ENCODE measurements around the gene AGBL4. TPM values are rescaled to one million over a fixed set of nuclear protein-coding genes. Genes with fewer than 3 reads are reported as not detected.

AGBL4 gene
- total and polyA plus RNA-seq, 9 of the 15 experiments (the other 6 are each of a cell fraction or from before 2014, with no cell fraction given), result 0.11 TPM; not detected in 7

GRCh38 chr1:49333906-49334305, 689.8 kb downstream of the AGBL4 start (continued):
- TF ChIP-seq RBM34 (IDR thresholded peaks at IDR 0.05; ENCODE audit: borderline replicate concordance, insufficient read depth, low read length) (no peak), DLX4 (CRISPR knock-in tag; IDR thresholded peaks at IDR 0.05) (no peak), BRF2 (IDR thresholded peaks at IDR 0.05; ENCODE audit: borderline replicate concordance, insufficient read depth, insufficient read length) (no peak), TFE3 (CRISPR knock-in tag; IDR thresholded peaks at IDR 0.05) (no peak)

GRCh38 chr1:49331066-49331852, 692.5 kb downstream of the AGBL4 start:
- Histone ChIP-seq H3K9ac (ENCODE audit: insufficient read depth in 1 of 2, low read depth in 2 of 2, low read length in 2 of 2) (no peak overlapping the region), H3K9me3 (replicated peaks; ENCODE audit: control insufficient read depth, insufficient read depth, low read depth, low read length) (no peaks in the 10 kb centered on the region), H4K20me1 (replicated peaks; ENCODE audit: control insufficient read depth, insufficient read depth, low read length) (no peaks in the 10 kb centered on the region), H3K4me1 (replicated peaks in 1 of 2; ENCODE audit: control insufficient read depth in 2 of 2, insufficient read depth in 2 of 2, low read length in 2 of 2) (no peaks in the 10 kb centered on the region), H3K27ac (ENCODE audit: extremely low read depth, low read depth, low read length) (no peak overlapping the region), H3K79me2 (ENCODE audit: control insufficient read depth, insufficient read depth, low read length) (no peaks in the 10 kb centered on the region), H2AFZ (ENCODE audit: low read depth, low read length) (no peak overlapping the region), H3K36me3 (ENCODE audit: control insufficient read depth, insufficient read depth, low read length) (no peaks in the 10 kb centered on the region), H3K4me2 (ENCODE audit: insufficient read depth, low read length) (no peak overlapping the region), H3K4me3 (no peak overlapping the region), H3K27me3 (ENCODE audit: control insufficient read depth in 2 of 2, insufficient read depth in 2 of 2, low read length in 2 of 2) (no peaks in the 10 kb centered on the region), H3K9me1 (ENCODE audit: control insufficient read depth, insufficient read depth, low read length) (no peaks in the 10 kb centered on the region)
- in situ Hi-C loops (cut with MboI), result no loop called here
- BruUV-seq (replicated peaks), result no TSS peak
- ChIA-PET CTCF (ENCODE audit: low intra/inter-chr PET ratio) (no interaction called here), POLR2A (no interaction called here)
- ATAC-seq, result no peak
- DNase-seq (ENCODE audit: extremely low read depth in 1 of 4, low spot score in 3 of 4), result no peak
- under 1% methylated on average over 17 of the region's 17 CpGs for WGBS (ENCODE audit: insufficient coverage, low coverage, missing lambda C conversion rate)
- no peak for FAIRE-seq
- intact Hi-C loops (cut with micrococcal nuclease), result no loop called here
- TF ChIP-seq TARDBP (IDR thresholded peaks at IDR 0.05), result no peak
- no peak for TF ChIP-seq GABPB2 (CRISPR knock-in tag; conservative IDR thresholded peaks at IDR 0.05)
- no peak for TF ChIP-seq TCF7L2 (IDR thresholded peaks at IDR 0.05; ENCODE audit: low read depth, low read length)
- TF ChIP-seq GTF3C2 (IDR thresholded peaks at IDR 0.05; ENCODE audit: borderline replicate concordance, extremely low read depth, insufficient read length), result no peak
- TF ChIP-seq ELK3 (CRISPR knock-in tag; IDR thresholded peaks at IDR 0.05), result no peak
- TF ChIP-seq MBD2 (IDR thresholded peaks at IDR 0.05; ENCODE audit: borderline replicate concordance, low read depth), result no peak
- no peak for TF ChIP-seq BRCA1 (IDR thresholded peaks at IDR 0.05)
- TF ChIP-seq BRCA1 (CRISPR knock-in tag; IDR thresholded peaks at IDR 0.05), result no peak
- no peak for TF ChIP-seq SP1 (CRISPR knock-in tag; IDR thresholded peaks at IDR 0.05)
